Hematopoietic multipotent progenitor cell treated with erythropoietin and hydrocortisone succinate and interleukin-3 and kit ligand, for 6 days (in vitro differentiated cells): ENCODE data around the gene GIMAP2.
A peak's percentile ranks its signal among the peaks of the same experiment; 100 is the strongest.
"Not testable (repeated sequence)": the region's sequence is repeated elsewhere in the genome, so short reads cannot be mapped to it uniquely, and the experiment has no call there.

Experiments used
- DNase-seq: peaks from one replicate; pipeline ENCODE4 v3.0.0-alpha.2; 2015

GIMAP2 gene

DNA sequence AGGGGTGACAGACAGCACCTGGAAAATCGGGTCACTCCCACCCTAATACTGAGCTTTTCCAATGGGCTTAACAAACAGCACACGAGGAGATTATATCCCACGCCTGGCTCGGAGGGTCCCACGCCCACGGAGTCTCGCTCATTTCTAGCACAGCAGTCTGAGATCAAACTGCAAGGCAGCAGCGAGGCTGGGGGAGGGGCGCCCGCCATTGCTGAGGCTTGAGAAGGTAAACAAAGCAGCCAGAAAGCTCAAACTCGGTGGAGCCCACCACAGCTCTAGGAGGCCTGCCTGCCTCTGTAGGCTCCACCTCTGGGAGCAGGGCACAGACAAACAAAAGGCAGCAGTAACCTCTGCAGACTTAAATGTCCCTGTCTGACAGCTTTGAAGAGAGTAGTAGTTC lies 6.9 kb upstream of the GIMAP2 start:
- not testable (repeated sequence) for DNase-seq

DNA sequence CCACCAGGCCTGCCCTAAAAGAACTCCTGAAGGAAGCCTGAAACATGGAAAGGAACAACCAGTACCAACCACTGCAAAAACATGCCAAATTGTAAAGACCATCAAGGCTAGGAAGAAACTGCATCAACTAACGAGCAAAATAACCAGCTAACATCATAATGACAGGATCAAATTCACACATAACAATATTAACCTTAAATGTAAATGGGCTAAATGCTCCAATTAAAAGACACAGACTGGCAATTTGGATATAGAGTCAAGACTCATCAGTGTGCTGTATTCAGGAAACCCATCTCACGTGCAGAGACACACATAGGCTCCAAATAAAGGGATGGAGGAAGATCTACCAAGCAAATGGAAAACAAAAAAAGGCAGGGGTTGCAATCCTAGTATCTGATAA lies 5.1 kb upstream of the GIMAP2 start:
- not testable (repeated sequence) for DNase-seq

DNA sequence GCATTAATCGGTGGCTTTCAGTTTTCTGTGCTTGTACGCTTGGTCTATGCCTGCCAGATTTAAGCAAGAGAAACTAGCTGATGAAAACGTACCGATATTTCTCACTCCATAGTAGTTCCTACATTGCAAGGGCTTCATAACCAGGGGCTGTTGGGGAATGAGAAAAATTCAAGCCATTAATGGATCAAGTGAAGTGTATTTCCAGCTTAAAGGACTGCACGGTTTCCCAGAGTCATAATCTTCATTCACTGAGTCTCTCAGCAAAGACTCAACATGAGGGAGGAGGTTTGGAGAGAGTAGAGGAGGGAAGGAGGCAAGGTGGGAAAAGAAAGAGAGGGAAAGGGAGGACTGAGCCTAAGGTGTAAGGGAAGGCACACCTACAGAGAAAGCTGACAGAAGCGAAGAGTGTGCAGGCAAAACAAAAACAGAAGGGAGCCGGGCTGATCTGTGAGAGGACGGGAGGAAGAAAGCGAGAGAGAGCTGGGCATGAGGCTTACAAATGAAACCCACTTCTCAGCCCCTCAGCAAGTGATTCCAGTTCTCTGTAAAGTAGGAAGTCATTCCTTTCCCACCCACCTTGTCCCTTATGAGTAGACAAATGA lies 625 bp downstream of the GIMAP2 start:
- peak; percentile 45 for DNase-seq

DNA sequence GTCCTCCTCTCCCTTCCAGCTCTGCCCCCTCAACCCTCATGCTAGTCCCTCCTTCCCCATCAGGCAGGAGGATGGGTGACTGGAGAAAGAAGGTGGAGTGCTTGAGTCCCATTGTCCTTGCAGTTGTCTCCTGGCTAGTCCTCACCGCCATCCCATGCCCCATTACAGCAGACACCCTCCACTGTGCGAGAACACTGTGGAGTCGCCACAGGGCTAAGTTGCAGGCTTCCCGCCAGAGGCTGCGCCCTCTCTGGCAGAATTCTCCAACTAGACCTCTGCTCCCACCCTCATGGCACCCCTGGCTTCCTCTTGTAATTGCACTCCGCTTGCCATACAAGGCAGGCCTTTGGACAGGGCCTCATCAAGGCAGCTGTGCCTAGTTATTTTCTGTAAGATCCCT lies 3.1 kb downstream of the GIMAP2 start:
- DNase-seq = no peak

DNA sequence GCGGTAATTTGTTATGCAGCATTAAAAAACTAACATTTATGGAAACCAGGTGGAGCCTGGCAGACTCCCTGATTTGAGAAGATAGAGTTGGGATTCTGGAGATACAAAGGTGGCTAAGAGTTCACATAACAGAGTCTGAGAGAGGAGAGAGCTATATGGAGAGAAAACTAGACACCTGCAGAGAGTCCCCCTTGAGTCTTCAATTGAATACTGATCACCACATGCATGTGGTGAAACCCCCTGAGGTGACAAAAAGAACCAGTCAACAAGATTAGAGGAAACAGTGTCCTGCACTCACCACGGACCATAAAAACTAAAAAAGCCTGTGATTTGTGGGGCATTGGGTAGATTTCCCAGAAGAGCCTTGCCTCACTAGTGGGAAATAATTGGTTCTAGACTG lies 10.1 kb downstream of the GIMAP2 start:
- DNase-seq = no peak

DNA sequence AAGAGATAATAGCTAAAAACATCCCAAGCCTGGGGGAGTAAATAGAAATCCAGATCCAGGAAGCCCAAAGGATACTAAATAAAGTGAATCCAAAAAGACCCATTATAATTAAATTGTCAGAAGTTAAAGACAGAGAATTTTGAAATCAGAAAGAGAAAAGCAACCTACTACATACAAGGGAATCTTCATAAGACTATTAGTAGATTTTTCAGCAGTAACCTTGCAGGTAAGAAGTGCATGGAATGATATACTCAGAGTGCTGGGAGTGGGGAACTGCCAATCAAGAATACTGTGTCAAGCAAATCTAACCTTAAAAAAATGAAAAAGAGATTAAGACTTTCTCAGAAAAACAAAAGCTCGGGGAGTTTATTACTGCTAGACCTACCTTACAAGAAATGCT lies 17.7 kb downstream of the GIMAP2 start:
- no peak for DNase-seq

DNA sequence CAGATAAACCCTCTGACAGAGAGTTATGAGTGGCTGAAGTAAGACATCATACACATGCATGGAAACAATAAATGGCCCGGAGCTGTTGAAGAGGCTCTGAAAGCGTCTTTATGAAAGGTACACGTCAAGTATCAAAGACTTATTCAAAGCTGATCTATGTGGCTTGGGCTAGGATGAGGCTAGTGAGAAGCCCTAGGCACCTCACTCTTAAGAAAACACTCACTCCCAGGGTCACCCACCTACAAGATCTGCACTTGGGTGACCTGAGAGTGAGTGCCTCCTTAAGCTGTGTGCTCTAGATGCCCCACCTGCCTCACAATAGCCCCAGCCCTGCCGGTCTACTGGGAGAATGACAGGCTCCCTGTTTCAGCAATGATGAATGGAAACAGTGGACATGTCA lies 29.8 kb downstream of the GIMAP2 start:
- DNase-seq = no peak

DNA sequence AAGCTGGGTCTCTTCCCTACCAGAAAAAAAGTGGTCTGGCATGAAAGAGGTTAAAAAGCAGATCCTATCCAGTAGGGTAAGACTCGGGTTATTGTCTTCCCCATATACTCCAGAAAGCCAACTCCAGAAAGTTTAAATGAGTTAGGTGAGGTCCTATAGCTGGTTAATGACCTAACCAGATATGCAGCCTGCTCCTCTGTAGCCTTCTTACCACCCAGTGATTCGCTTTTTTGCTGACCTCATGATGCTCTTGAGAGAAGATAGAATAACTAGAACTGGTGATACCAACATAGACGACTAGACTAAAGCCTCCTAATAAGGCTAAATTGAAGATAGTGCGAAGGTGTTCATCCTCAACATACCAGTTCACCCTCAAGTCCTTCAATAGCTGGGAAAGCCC lies 30.2 kb downstream of the GIMAP2 start:
- no peak for DNase-seq

DNA sequence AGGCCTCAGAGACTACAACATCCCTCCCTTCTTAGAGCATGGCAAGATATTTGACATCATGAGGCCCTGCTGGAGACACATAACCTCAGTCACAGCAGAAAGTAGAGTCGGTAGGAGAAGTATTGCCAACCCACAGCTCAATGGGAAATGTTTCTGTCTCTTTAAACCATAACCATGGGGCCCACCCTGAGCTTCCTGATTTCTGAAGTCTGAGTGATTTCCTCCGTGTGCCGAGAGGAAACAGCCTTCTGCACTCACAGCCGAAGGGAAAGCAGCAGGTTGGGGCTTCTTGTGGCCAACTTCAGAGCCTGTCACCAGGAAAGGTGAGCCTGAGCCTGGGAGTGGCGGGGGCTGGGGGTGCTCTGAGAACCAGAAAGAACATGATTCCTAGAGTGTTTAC lies 30.9 kb downstream of the GIMAP2 start, which contains the start of gene GIMAP1:
Gene GIMAP1, plus strand, starts transcription at position 246 of the 400 bp plus-strand sequence. CDS start 2,435 bp downstream, outside the sequence.
- peak; percentile 58 for DNase-seq

DNA sequence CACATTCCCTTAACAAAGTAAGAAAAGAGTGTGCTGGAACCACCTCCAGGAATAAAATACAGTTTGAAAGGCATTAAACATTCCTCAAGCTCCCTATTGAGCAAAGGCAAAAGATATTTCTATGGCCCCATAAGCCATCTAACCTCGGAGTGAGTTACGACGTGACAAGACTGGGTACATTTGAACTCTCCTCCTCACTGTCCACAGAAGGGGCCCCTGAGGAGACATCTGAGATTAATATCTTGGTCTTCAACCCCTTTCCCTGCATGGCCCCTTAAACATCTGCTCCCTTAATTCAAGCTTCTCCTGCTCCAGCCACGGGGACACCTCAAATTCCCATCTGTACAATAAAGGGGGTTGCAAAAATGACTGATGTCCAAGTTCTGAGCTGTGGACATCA lies 31.4 kb downstream of the GIMAP2 start:
- no peak for DNase-seq

DNA sequence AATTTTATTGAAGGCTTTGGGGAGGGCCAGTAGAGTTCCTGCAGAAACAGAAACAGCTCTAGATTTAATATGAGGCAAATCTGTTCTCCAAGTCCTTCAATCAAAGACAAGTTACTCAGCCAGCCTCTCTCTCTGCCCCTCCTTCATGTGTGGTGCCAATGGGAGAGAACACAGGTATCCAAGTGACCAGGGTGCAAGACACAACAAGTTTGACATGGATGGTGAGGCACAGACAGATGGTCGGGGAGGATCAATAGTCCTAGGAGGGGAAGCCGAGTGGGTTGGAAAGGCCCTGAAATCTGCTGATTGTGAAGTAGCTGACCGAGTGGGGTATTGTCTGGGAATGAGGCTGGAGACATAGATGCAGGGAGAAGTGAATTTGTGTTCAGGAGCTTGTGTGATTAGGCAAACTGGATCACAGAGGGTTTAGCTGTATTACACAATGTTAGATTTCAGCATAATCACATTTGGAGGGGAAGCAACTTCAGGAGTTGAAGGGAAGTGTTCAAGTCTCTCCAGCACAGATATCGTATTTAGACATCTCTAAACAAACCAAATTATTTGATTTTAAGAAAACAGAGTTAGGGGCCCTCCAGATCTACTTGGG lies 32.4 kb downstream of the GIMAP2 start:
- peak; percentile 17 for DNase-seq

DNA sequence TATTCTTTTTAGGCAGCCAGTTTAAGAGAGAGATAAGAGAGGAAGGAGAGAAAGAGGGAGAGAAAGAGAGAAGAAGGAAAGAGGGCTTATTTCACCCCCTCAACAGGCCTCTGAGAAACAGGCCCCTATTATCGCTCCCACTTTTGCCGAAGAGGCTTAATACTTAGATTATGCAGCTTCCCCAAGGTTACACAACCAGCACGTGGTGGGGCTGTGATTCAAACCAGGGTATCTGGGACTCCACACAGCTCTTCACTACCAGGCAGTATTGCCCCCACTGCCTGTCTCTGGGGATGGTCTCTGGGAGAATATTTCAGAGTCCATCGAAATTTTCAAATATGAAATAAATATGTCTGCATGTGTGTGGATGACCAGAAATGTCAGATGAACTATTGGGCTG lies 33.9 kb downstream of the GIMAP2 start:
- no peak for DNase-seq

DNA sequence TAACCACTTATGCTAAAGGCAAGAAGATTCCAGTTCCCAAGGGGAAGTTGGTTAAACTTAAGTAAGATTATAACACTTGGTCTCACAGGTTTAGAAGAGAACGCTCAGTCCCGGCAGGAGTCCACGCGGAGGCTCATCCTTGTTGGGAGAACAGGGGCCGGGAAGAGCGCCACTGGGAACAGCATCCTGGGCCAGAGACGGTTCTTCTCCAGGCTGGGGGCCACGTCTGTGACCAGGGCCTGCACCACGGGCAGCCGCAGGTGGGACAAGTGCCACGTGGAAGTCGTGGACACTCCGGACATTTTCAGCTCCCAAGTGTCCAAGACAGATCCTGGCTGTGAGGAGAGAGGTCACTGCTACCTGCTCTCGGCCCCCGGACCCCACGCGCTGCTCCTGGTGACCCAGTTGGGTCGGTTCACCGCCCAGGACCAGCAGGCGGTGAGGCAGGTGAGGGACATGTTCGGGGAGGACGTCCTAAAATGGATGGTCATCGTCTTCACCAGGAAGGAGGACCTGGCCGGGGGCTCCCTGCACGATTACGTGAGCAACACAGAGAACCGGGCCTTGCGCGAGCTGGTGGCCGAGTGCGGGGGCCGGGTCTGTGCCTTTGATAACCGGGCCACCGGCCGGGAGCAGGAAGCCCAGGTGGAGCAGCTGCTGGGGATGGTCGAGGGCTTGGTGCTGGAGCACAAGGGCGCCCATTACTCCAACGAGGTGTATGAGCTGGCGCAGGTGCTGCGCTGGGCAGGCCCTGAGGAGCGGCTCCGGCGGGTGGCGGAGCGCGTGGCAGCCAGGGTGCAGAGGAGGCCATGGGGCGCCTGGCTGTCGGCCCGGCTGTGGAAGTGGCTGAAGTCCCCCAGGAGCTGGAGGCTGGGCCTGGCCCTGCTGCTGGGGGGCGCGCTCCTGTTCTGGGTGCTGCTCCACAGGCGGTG lies 34.7 kb downstream of the GIMAP2 start:
- no peak for DNase-seq

DNA sequence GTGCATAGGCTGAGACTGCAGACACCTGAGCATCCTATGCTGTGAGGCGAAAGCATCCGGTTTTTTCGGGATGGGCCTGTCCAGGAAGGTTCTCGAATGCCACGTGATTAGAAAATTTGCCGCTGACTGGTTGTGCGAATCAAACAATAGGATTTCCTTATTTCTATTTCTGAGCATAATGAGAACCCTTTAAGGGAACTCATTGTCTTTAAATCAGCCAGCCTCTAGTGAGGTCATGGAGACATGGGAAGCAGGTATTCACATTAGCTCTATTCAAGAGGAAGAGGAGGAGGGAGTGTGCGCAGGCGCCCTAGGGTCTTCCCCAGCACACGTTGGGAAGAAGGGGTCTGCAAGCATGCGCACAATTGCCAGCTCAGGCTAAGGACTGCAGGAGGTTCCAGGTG lies 36.5 kb downstream of the GIMAP2 start:
- no peak for DNase-seq

DNA sequence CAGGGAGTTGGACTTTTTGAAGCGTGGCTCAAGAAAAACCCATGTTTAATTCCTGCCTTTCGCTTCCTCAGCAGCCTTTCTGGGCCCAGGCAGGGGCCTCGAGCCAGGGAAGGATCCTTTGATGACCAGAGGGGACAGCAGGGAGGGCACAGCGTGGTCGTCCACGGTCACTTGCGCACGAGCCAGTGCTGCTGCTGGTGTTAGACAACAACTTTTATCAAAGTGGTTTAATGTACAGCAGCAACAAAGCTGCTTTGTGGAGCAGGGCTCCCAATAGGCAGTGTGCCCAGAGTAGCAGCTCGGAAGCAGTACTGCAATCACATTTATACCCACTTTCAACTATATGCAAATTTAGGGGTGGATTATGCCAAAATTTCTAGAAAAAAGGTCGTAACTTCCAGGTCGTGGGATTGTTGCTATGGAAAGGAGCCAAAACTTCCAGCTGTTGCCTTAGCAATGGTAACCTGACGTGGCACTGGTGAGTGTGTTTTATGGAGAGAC lies 37.0 kb downstream of the GIMAP2 start:
- DNase-seq = no peak

DNA sequence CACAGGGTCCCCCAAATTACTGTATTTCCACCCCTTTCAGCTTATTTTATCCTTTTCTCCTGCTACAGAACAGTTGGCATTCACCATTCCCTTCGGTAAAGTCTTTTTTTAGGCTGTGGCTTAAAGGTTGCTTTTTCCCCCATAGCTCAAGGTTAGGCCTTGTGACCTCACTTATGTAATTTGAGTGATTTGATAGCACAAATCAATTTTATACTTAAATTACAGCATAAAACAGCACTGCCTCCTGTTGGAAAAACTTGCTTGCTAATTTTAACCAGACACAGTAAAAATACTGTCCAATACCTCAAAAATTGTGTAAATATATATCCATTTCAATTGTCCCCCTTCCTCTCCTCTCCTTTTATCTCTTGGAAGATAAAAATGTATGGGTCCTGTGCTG lies 38.0 kb downstream of the GIMAP2 start:
- DNase-seq = no peak

DNA sequence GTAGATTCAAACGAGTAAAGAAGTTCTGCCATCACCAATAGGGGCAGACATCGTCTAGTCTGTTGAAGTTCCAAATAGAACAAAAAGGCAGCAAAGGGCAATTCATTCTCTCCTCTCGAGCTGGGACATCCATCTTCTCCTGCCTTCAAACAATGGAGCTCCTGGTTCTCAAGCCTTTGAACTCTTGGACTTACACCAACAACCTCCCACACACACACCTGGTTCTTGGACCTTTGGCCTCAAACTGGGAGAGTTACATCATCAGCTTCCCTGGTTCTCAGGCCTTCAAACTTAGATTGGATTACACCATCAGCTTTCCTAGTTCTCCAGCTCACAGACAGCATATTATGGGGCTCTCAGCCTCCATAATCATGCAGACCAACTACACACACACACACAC lies 41.9 kb downstream of the GIMAP2 start:
- DNase-seq = no peak

DNA sequence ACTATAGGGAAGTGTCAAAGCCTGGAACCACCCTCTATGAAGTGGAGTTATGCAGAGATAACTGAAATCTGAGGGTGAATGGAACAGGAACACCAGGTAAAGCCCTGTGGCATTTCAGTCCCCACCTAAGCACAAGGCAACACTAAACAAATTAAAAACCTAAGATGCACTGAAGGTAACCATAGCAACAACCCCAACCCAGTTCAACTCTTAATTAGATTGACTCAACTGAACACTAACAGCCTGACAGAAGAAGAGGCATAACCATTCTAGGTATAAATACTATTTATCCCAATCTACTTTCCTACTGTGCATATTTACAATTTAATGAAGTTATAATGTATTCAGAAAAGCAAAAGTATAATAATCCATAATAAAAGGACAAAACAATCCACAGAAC lies 42.5 kb downstream of the GIMAP2 start:
- DNase-seq = no peak

DNA sequence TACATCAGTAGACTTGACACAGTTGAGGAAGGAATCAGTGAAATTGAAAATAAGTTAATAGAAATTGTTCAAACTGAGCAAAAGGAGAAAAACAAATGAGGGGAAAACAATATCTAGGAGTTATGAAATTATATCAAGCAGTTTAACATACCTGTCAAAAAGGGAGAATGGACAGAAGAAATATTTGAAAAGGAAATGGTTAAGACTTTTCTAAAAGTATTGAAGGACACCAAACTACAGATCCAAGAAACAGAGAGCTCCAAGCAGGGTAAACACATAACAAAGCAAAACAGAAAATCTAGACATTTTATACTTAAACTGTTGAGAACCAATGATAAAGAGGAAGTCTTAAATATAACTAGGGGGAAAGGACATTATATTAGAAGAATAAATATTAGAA lies 43.1 kb downstream of the GIMAP2 start:
- DNase-seq = no peak

DNA sequence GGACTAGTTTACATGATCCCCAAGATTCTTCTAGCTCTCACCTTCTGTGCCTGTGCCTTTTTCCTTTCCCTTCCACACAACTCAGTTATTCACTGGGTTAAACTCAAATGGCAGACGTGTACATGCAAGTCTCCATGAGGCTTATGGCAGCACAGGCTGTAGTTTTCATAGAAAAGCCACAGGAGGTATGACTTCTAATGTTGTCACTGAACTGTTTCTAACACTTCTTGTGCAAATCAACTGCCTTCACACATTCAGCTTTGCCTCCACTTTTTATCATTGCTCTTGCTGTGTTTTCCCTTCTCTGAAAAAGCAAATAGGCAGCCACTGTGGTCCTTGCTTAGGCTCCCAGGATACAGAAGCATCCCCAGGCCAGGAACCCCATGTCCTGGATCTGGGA lies 46.4 kb downstream of the GIMAP2 start:
- DNase-seq = no peak

DNA sequence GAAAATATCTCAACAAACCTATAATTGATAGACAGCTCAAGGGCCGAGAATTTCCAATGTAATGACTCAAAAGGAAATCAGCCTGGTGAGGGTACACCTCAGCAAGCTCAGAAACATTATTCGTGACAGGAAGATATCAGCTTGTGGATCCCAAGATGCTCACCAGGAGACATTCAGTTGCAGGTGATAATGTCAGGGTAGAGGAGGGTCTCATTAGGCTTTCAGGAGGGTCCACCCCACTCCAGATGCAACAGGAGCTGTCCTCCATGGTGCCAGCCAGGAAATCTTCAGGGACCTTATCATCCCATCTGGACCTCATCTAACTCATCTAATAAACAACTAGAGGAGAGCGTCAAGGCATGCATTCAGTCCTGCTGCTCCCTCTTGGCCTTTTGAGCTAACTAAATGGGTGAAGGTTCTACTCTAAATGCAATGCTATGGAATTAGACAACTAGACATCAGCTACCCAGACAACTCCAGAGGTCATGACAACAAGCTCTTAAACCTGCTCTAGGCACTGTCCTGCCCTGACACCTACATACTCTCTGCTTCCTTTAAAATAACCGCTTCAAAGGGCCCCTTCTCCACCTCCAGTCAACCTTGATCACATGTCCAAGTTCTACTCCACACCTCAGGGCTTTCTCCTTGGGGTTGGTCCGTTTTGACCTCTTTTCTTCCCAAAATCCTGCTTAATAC lies 47.4 kb downstream of the GIMAP2 start:
- DNase-seq = no peak

DNA sequence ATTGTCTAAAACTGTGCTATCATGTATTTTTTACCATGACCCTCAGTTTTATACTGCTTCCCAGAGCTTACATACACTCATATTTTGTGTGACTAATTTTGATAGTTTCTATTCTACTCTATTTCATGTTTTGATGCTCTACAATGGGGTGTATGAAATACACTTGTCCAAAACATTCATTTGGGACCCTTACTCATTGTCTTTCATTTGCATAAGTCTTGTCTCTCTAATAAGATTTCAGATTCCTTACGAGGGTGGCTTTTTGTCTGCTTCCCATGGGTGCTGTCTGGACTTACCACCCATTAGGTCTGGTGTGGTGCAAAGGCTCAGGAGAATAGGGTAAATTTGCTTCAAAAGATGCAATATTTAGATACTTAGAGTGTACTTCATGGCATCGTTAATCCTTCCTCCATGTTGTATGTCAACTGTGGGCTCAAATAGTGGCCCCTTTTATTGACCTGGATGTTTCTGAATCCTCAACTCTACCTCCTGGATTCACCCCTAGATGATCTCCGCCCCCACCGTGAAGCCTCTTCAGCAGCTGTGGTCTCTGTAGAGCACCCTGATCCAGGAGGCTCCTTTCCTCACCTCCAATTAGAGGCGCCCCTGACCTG lies 48.1 kb downstream of the GIMAP2 start:
- DNase-seq = no peak

DNA sequence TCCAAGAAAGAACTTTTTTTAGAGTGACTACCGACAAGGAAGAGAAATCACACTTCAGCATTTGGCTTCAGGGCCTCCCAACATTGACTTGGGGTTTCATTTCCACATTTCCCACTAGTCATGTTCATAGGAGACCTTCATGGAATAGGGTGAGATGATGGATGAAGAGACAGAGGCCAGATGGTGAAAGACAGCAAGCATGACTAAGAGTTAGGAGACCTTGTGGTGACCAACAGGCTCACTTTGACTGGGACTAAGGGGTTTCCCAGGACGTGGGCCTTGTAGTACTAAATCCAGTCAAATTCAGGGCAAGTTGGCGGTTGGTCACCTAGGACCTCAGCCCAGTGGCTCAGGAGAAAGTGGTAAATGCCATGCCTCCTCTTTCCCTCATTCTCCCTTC lies 48.7 kb downstream of the GIMAP2 start:
- DNase-seq = no peak
